ENCODE data around the gene NBPF14. TPM values are rescaled to one million over a fixed set of nuclear protein-coding genes. Genes with fewer than 3 reads are reported as not detected.
"Not testable (repeated sequence)": the region's sequence is repeated elsewhere in the genome, so short reads cannot be mapped to it uniquely, and the experiment has no call there.

NBPF14 gene
- total RNA-seq (10 to 100 TPM; 16.8 to 18.5 TPM), polyA plus RNA-seq (ENCODE audit: insufficient read length in 6 of 6) (10 to 100 TPM; 18.8 to 21.6 (median 19.6) TPM)
- long read RNA-seq, donor 1, partial matches to known transcripts, result 7 of 25 reads
- long read RNA-seq, donor 1, other reads (novel, unspliced or antisense), result 16 of 25 reads
- long read RNA-seq, donor 2, partial matches to known transcripts, result 0 of 6 reads
- long read RNA-seq, donor 2, other reads (novel, unspliced or antisense), result 5 of 6 reads
- long read RNA-seq, donor 3, partial matches to known transcripts, result 0 of 9 reads
- long read RNA-seq, donor 3, other reads (novel, unspliced or antisense), result 8 of 9 reads
- long read RNA-seq, donor 4, partial matches to known transcripts, result 1 of 5 reads
- long read RNA-seq, donor 4, other reads (novel, unspliced or antisense), result 1 of 5 reads
- long read RNA-seq, donor 5, result 0 reads
- long read RNA-seq, donor 6, result 0 reads
- long read RNA-seq, donor 7, result 0 reads
- long read RNA-seq, donor 8, result 0 reads
- long read RNA-seq, donor 9, result 0 reads
- long read RNA-seq, donor 10, transcript NBPF14-202 (5 exons, 1,082 nt), result major isoform, 5 of 10 reads
- long read RNA-seq, donor 10, partial matches to known transcripts, result 3 of 10 reads
- long read RNA-seq, donor 10, other reads (novel, unspliced or antisense), result 2 of 10 reads
- long read RNA-seq, donor 11, result 0 reads
- long read RNA-seq, donor 12, partial matches to known transcripts, result 0 of 1 reads
- long read RNA-seq, donor 12, other reads (novel, unspliced or antisense), result 0 of 1 reads

GRCh38 chr1:148595911-148596310, at the start of gene NBPF14:
TSS of gene NBPF14 (minus strand) at chr1:148596011. CDS start at chr1:148595717, 294 bp downstream.
- H3K36me3 ChIP-seq; H3K9me3 ChIP-seq; H3K27me3 ChIP-seq; DNase-seq; H3K4me1 ChIP-seq; ATAC-seq; H3K27ac ChIP-seq; H3K4me3 ChIP-seq; intact Hi-C loops (cut with DNase I): not testable (repeated sequence)

GRCh38 chr1:148625451-148625850, 29.6 kb upstream of the NBPF14 start:
- H3K4me1 ChIP-seq; H3K4me3 ChIP-seq; ATAC-seq; DNase-seq; H3K27me3 ChIP-seq; H3K27ac ChIP-seq; intact Hi-C loops (cut with DNase I); H3K9me3 ChIP-seq; H3K36me3 ChIP-seq: not testable (repeated sequence)

- not testable (repeated sequence) for H3K4me1 ChIP-seq
Measured at GRCh38 chr1:148618216-148618615, 22.4 kb upstream of the NBPF14 start.

GRCh38 chr1:148605266-148605665, 9.5 kb upstream of the NBPF14 start:
- H3K27me3 ChIP-seq; H3K36me3 ChIP-seq; H3K9me3 ChIP-seq; H3K27ac ChIP-seq; H3K4me1 ChIP-seq; intact Hi-C loops (cut with DNase I); ATAC-seq; H3K4me3 ChIP-seq: not testable (repeated sequence)
- DNase-seq, result peak in 1 of 4 donors; percentile 11

More at GRCh38 chr1:148618216-148618615, 22.4 kb upstream of the NBPF14 start:
- H3K4me3 ChIP-seq; DNase-seq; intact Hi-C loops (cut with DNase I); ATAC-seq; H3K36me3 ChIP-seq; H3K27ac ChIP-seq; H3K9me3 ChIP-seq; H3K27me3 ChIP-seq: not testable (repeated sequence)

GRCh38 chr1:148595360-148595759, 451 bp downstream of the NBPF14 start:
- H3K4me3 ChIP-seq; H3K36me3 ChIP-seq; H3K9me3 ChIP-seq; intact Hi-C loops (cut with DNase I); H3K4me1 ChIP-seq; DNase-seq; H3K27me3 ChIP-seq; H3K27ac ChIP-seq; ATAC-seq: not testable (repeated sequence)

- intact Hi-C loops (cut with DNase I); H3K4me1 ChIP-seq: not testable (repeated sequence)
Measured at GRCh38 chr1:148591098-148591497, 4.7 kb downstream of the NBPF14 start.

GRCh38 chr1:148532158-148532557, 63.7 kb downstream of the NBPF14 start:
- H3K27me3 ChIP-seq; H3K27ac ChIP-seq; ATAC-seq; H3K4me1 ChIP-seq; intact Hi-C loops (cut with DNase I); DNase-seq; H3K4me3 ChIP-seq; H3K9me3 ChIP-seq: not testable (repeated sequence)
- H3K36me3 ChIP-seq, result peaks cover 0 to 13% of the 10 kb centered on the region in 2 donors

More at GRCh38 chr1:148591098-148591497, 4.7 kb downstream of the NBPF14 start:
- DNase-seq, H3K4me3 ChIP-seq, H3K36me3 ChIP-seq, H3K27ac ChIP-seq, H3K27me3 ChIP-seq, H3K9me3 ChIP-seq, ATAC-seq: not testable (repeated sequence)

- H3K36me3 ChIP-seq; H3K27ac ChIP-seq; intact Hi-C loops (cut with DNase I); H3K9me3 ChIP-seq; H3K4me1 ChIP-seq; ATAC-seq; H3K27me3 ChIP-seq: not testable (repeated sequence)
- H3K4me3 ChIP-seq, result peak overlapping the region in 1 of 2 donors; percentile 20
- DNase-seq, result peak in 2 of 4 donors; percentile 36 to 79
Measured at GRCh38 chr1:148529101-148529567, 66.7 kb downstream of the NBPF14 start.

GRCh38 chr1:148528591-148528990, 67.2 kb downstream of the NBPF14 start:
- H3K4me1 ChIP-seq; H3K27ac ChIP-seq; ATAC-seq; H3K9me3 ChIP-seq; H3K27me3 ChIP-seq; intact Hi-C loops (cut with DNase I); H3K36me3 ChIP-seq; DNase-seq: not testable (repeated sequence)
- H3K4me3 ChIP-seq, result peak overlapping the region in 1 of 2 donors; percentile 20

- H3K27ac ChIP-seq; intact Hi-C loops (cut with DNase I); H3K4me3 ChIP-seq; H3K4me1 ChIP-seq; DNase-seq; H3K36me3 ChIP-seq; H3K27me3 ChIP-seq; ATAC-seq; H3K9me3 ChIP-seq: not testable (repeated sequence)
Measured at GRCh38 chr1:148526587-148526986, 69.2 kb downstream of the NBPF14 start.

- DNase-seq; H3K9me3 ChIP-seq; H3K36me3 ChIP-seq; H3K27me3 ChIP-seq; intact Hi-C loops (cut with DNase I); H3K4me1 ChIP-seq: not testable (repeated sequence)
- ATAC-seq, result peak; percentile 56
- Histone ChIP-seq H3K27ac (peak overlapping the region in 1 of 2 donors; percentile 74), H3K4me3 (peak overlapping the region in 1 of 2 donors; percentile 39)
Measured at GRCh38 chr1:148523205-148524144, 72.3 kb downstream of the NBPF14 start.

- ATAC-seq (peak; percentile 87), DNase-seq (peak; percentile 77 to 95 (median 84))
- H3K27me3 ChIP-seq; H3K4me1 ChIP-seq; H3K36me3 ChIP-seq; intact Hi-C loops (cut with DNase I); H3K9me3 ChIP-seq: not testable (repeated sequence)
- peak overlapping the region; percentile 15 to 39 for H3K4me3 ChIP-seq
- peak overlapping the region; percentile 62 to 74 for H3K27ac ChIP-seq
Measured at GRCh38 chr1:148522561-148523204, 73.1 kb downstream of the NBPF14 start.
